ENCODE measurements around the gene VCX2.

VCX2 gene

DNA sequence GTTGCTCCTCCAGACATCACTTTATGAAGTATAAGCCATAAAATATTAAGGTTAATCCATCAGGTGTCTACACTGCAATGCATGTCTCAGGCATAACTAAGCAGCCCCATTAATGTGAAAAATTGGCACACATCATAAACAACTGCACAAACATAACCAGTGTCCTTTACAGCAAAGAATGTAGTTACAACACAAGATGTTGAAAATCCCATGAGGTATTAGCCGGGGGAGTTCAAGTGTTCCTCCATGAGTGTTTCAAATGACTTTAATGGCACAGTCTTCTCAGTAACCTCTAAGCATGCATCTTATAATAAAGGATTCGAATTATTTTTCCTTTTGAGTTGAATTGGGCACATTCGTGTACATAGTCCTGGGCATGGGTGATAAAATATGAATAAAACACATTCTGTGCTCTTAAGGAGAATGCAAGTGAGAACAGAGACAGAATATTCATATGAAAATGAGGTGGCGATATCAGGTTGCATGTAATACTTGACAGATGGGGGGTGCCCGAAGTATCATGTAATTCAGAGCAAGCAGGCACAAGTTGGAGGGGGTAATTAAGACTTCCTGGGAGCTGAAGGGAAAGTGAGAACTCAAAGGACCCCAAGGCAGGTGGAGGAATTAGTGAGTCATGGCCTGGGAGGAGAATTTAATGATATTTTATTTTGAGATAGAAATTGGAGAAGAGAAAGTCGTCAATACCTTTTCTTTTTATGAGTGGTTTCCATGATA is 18.2 kb upstream of the VCX2 start:
- Histone ChIP-seq H3K36me3 (ENCODE audit: control insufficient read depth in 2 of 2, insufficient read depth in 1 of 2, low read length in 2 of 2) (no peaks in the 10 kb centered on the region), H3K4me1 (ENCODE audit: control insufficient read depth, insufficient read depth, low read length) (no peaks in the 10 kb centered on the region), H3K27ac (ENCODE audit: extremely low read depth, low read depth, low read length) (no peak overlapping the region), H3K4me3 (ENCODE audit: low read depth, low read length) (no peak overlapping the region), H3K9me3 (ENCODE audit: control insufficient read depth, insufficient read depth, low read depth, low read length) (no peaks in the 10 kb centered on the region)
- POLR2A ChIA-PET: no interaction called here
- TF ChIP-seq ZBTB11 (tag by site-specific recombination; conservative IDR thresholded peaks at IDR 0.05; ENCODE audit: low read depth) (no peak), ZNF488 (tag by site-specific recombination; IDR thresholded peaks at IDR 0.05) (no peak), KLF10 (tag by site-specific recombination; IDR thresholded peaks at IDR 0.05) (no peak), ZNF48 (tag by site-specific recombination; IDR thresholded peaks at IDR 0.05) (no peak), ZNF777 (tag by site-specific recombination; IDR thresholded peaks at IDR 0.05; ENCODE audit: borderline replicate concordance) (no peak), ZNF157 (tag by site-specific recombination; IDR thresholded peaks at IDR 0.05) (no peak), ZNF791 (tag by site-specific recombination; IDR thresholded peaks at IDR 0.05) (no peak), ZNF621 (tag by site-specific recombination; IDR thresholded peaks at IDR 0.05) (no peak), ATF2 (tag by site-specific recombination; IDR thresholded peaks at IDR 0.05; ENCODE audit: low read depth) (no peak), ZFP37 (tag by site-specific recombination; IDR thresholded peaks at IDR 0.05) (no peak), ZNF792 (tag by site-specific recombination; IDR thresholded peaks at IDR 0.05) (no peak), ZNF140 (tag by site-specific recombination; IDR thresholded peaks at IDR 0.05) (no peak), ZNF585B (tag by site-specific recombination; IDR thresholded peaks at IDR 0.05) (no peak)
- TF ChIP-seq, protein P1, sequence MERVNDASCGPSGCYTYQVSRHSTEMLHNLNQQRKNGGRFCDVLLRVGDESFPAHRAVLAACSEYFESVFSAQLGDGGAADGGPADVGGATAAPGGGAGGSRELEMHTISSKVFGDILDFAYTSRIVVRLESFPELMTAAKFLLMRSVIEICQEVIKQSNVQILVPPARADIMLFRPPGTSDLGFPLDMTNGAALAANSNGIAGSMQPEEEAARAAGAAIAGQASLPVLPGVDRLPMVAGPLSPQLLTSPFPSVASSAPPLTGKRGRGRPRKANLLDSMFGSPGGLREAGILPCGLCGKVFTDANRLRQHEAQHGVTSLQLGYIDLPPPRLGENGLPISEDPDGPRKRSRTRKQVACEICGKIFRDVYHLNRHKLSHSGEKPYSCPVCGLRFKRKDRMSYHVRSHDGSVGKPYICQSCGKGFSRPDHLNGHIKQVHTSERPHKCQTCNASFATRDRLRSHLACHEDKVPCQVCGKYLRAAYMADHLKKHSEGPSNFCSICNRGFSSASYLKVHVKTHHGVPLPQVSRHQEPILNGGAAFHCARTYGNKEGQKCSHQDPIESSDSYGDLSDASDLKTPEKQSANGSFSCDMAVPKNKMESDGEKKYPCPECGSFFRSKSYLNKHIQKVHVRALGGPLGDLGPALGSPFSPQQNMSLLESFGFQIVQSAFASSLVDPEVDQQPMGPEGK (tag by site-specific recombination; IDR thresholded peaks at IDR 0.05): no peak
- TF ChIP-seq, protein P2, sequence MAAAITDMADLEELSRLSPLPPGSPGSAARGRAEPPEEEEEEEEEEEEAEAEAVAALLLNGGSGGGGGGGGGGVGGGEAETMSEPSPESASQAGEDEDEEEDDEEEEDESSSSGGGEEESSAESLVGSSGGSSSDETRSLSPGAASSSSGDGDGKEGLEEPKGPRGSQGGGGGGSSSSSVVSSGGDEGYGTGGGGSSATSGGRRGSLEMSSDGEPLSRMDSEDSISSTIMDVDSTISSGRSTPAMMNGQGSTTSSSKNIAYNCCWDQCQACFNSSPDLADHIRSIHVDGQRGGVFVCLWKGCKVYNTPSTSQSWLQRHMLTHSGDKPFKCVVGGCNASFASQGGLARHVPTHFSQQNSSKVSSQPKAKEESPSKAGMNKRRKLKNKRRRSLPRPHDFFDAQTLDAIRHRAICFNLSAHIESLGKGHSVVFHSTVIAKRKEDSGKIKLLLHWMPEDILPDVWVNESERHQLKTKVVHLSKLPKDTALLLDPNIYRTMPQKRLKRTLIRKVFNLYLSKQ (tag by site-specific recombination; IDR thresholded peaks at IDR 0.05; ENCODE audit: borderline replicate concordance): no peak
- CTCF ChIA-PET: interaction anchor here (0.6 to 1.1 kb wide), 2 partner anchors 17 to 549 kb away, joined by 3 read pairs; no protein-coding TSS in a partner anchor

- H3K4me3 ChIP-seq (ENCODE audit: low read depth, low read length): no peak overlapping the region
- H3K9me3 ChIP-seq (ENCODE audit: control insufficient read depth, insufficient read depth, low read depth, low read length): no peaks in the 10 kb centered on the region
- ChIA-PET POLR2A (no interaction called here), CTCF (no interaction called here)
- H3K36me3 ChIP-seq (ENCODE audit: control insufficient read depth in 2 of 2, insufficient read depth in 1 of 2, low read length in 2 of 2): no peaks in the 10 kb centered on the region
- no peaks in the 10 kb centered on the region for H3K4me1 ChIP-seq (ENCODE audit: control insufficient read depth, insufficient read depth, low read length)
- no peak overlapping the region for H3K27ac ChIP-seq (ENCODE audit: extremely low read depth, low read depth, low read length)
- TF ChIP-seq ZNF692 (tag by site-specific recombination; IDR thresholded peaks at IDR 0.05): no peak
- no peak for TF ChIP-seq ZNF704 (tag by site-specific recombination; IDR thresholded peaks at IDR 0.05)
- no peak for TF ChIP-seq KLF16 (tag by site-specific recombination; IDR thresholded peaks at IDR 0.05)
- TF ChIP-seq ZNF645 (tag by site-specific recombination; IDR thresholded peaks at IDR 0.05): no peak
- no peak for TF ChIP-seq KLF10 (tag by site-specific recombination; IDR thresholded peaks at IDR 0.05)
- no peak for TF ChIP-seq ZNF560 (tag by site-specific recombination; IDR thresholded peaks at IDR 0.05; ENCODE audit: borderline replicate concordance)
- no peak for TF ChIP-seq ZNF266 (tag by site-specific recombination; IDR thresholded peaks at IDR 0.05; ENCODE audit: low read depth)
Measured at GRCh38 chrX:8183346-8183745, 12.3 kb upstream of the VCX2 start.

Measured in HEK293 (cell line).